Measurements from ENCODE around the gene SCRN2.

DNA sequence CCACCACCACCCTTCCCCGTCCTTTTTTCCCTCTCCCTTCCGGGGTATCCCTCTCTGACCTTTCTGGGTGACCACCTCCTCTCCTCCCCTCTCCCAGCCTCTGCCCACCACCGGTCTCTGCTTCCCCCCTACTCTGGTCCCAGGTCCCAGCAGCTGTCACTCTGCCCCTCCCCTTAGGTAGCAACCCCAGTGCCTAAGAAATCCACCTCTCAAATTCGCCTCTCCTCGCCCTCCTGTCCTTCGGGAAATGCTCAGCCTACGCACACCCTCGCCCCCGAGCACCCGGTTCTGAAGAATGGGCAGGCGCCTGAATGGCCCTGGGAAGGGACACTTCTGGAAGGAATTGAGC, 10.7 kb upstream of the SCRN2 start:
- TF ChIP-seq CTCF (IDR thresholded peaks at IDR 0.05) (no peak), EZH2phosphoT487 (IDR thresholded peaks at IDR 0.05) (no peak)
